ENCODE results near the gene OR14I1. TPM values are rescaled to one million over a fixed set of nuclear protein-coding genes. Genes with fewer than 3 reads are reported as not detected.

The OR14I1 gene
- total RNA-seq, 1 donor from 2014 or later = not detected

- no peak for DNase-seq (ENCODE audit: low spot score, unreplicated experiment)
- H3K9me3 Mint-ChIP-seq (ENCODE audit: low read depth) = peaks cover 36% of the 10 kb centered on the region
- H3K36me3 Mint-ChIP-seq (ENCODE audit: insufficient read depth) = peaks cover 7% of the 10 kb centered on the region
- no peaks in the 10 kb centered on the region for H3K27me3 Mint-ChIP-seq
- H3K4me1 Mint-ChIP-seq (ENCODE audit: low read depth) = no peaks in the 10 kb centered on the region
- no peak overlapping the region for H3K27ac Mint-ChIP-seq
- TF ChIP-seq CTCF (IDR thresholded peaks at IDR 0.05; ENCODE audit: unreplicated experiment) = no peak
- H3K4me3 Mint-ChIP-seq (ENCODE audit: low read depth) = no peak overlapping the region
These were observed 3.5 kb downstream of the OR14I1 start for GRCh38 chr1:248699099-248699498.

DNA sequence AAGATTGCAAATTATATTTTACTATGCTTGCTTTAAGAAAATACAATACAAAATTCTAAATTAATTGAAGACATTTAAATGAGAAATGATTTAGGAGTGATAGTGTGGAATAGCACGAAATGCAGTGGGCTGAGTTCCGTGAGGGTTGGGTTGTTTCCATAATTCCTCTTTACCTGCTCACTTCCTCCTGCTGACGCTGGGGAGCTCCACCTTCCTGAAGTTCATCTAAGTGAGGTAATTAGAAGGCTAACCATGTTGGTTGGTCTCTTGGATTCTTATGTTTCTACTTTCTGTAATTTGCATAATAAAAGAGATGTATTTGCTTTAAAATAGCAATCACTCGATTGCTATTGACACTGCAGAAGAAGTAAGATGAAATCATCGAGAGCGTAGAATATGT, 4.7 kb downstream of the OR14I1 start:
- H3K9me3 Mint-ChIP-seq (ENCODE audit: low read depth) = peaks cover 43% of the 10 kb centered on the region
- no peak overlapping the region for H3K4me3 Mint-ChIP-seq (ENCODE audit: low read depth)
- no peaks in the 10 kb centered on the region for H3K4me1 Mint-ChIP-seq (ENCODE audit: low read depth)
- H3K27me3 Mint-ChIP-seq = no peaks in the 10 kb centered on the region
- TF ChIP-seq CTCF (IDR thresholded peaks at IDR 0.05; ENCODE audit: unreplicated experiment) = no peak
- no peak for DNase-seq (ENCODE audit: low spot score, unreplicated experiment)
- no peak overlapping the region for H3K27ac Mint-ChIP-seq
- H3K36me3 Mint-ChIP-seq (ENCODE audit: insufficient read depth) = peaks cover 7% of the 10 kb centered on the region

DNA sequence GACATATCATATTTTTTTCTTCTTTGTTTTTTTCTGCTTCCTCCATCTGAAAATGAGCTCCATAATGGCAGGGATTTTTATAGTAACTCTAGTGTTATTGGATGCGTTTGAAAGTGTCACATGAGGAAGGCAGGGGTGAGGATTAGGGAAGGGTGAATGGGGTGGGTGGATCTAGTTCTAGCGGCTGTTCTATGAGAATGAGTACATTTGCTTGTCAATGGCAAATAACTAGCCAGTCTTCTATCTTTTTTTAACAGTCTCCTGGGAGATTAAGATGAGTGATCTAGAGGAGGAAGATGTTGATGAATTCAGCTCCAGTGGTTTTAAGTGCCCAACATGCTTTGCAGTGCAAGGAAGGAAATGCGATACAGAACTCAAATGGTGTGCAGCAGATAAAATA, 5.8 kb downstream of the OR14I1 start:
- Mint-ChIP-seq H3K9me3 (ENCODE audit: low read depth) (peaks cover 49% of the 10 kb centered on the region), H3K27ac (no peak overlapping the region), H3K4me1 (ENCODE audit: low read depth) (no peaks in the 10 kb centered on the region), H3K27me3 (no peaks in the 10 kb centered on the region), H3K36me3 (ENCODE audit: insufficient read depth) (peaks cover 10% of the 10 kb centered on the region), H3K4me3 (ENCODE audit: low read depth) (no peak overlapping the region)
- no peak for TF ChIP-seq CTCF (IDR thresholded peaks at IDR 0.05; ENCODE audit: unreplicated experiment)
- no peak for DNase-seq (ENCODE audit: low spot score, unreplicated experiment)

DNA sequence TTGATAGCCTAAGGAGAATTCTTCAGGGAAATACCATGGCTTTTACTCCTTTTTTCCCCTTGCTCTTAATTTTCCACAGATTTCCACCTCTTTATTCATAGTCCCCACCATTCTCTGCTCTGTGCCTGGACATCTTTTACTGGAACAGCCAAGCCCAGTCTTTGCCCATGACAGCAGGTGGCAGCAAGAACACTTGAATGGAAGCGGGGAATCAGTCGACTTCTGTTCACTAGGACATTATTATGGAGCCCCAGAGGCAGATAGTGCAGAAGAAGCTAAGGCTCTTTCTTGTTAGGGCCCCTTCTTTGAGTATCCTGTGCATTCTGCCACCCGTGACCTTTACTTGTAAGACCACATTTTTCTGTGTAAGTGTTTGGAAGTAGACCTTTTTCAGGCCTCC, 6.3 kb downstream of the OR14I1 start:
- TF ChIP-seq CTCF (IDR thresholded peaks at IDR 0.05; ENCODE audit: unreplicated experiment) = no peak
- Mint-ChIP-seq H3K27me3 (no peaks in the 10 kb centered on the region), H3K27ac (no peak overlapping the region), H3K4me1 (ENCODE audit: low read depth) (no peaks in the 10 kb centered on the region), H3K9me3 (ENCODE audit: low read depth) (peaks cover 51% of the 10 kb centered on the region), H3K36me3 (ENCODE audit: insufficient read depth) (peaks cover 10% of the 10 kb centered on the region), H3K4me3 (ENCODE audit: low read depth) (no peak overlapping the region)
- no peak for DNase-seq (ENCODE audit: low spot score, unreplicated experiment)

DNA sequence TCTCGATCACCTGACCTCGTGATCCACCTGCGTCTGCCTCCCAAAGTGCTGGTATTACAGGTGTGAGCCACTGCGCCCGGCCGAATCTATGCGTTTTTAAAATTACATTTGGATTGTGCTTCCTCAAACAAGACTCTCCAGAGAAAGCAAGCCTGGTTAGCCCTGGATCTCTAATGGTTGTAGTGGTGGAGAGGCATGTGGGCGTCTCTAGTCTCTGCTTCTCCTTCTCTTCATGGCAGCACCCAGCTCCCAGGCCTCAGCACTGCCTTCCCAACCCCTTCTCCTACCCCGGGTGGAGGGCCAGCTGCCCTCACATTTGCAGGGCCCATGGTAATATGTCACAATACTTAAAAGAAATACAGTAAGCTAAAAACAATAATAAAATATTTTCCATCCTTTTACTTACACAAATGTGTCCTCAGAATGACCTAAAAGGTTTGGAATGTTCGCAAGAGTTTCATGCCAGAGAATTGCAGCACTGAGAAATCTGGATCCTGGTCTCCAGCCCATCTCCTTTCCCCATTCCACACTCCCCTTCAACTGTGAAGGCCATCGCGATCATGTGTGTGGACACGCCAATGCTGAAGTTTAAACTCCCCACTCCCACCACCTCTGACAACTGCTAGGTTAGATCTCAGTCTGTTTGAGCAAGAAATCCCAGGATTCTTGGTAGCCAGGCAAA, 7.0 kb downstream of the OR14I1 start:
- H3K27me3 Mint-ChIP-seq = no peaks in the 10 kb centered on the region
- H3K36me3 Mint-ChIP-seq (ENCODE audit: insufficient read depth) = peaks cover 12% of the 10 kb centered on the region
- H3K27ac Mint-ChIP-seq = no peak overlapping the region
- H3K9me3 Mint-ChIP-seq (ENCODE audit: low read depth) = peaks cover 58% of the 10 kb centered on the region
- no peak overlapping the region for H3K4me3 Mint-ChIP-seq (ENCODE audit: low read depth)
- no peak for TF ChIP-seq CTCF (IDR thresholded peaks at IDR 0.05; ENCODE audit: unreplicated experiment)
- no peaks in the 10 kb centered on the region for H3K4me1 Mint-ChIP-seq (ENCODE audit: low read depth)
- no peak for DNase-seq (ENCODE audit: low spot score, unreplicated experiment)

Measured in progenitor cell of endocrine pancreas (in vitro differentiated cells).